ENCODE results near the gene VWA5B2.
A peak's percentile ranks its signal among the peaks of the same experiment; 100 is the strongest.

VWA5B2 gene

GRCh38 chr3:184227481-184227935 lies 1.9 kb upstream of the VWA5B2 start:
- DNase-seq, result peak; percentile 57

GRCh38 chr3:184228376-184229137 lies 828 bp upstream of the VWA5B2 start:
- DNase-seq, result no peak

- DNase-seq, result no peak
Measured at GRCh38 chr3:184230081-184230602, 757 bp downstream of the VWA5B2 start.

GRCh38 chr3:184230603-184231528 lies 1.5 kb downstream of the VWA5B2 start:
- DNase-seq, result no peak

- no peak for DNase-seq
Measured at GRCh38 chr3:184231671-184232070, 2.3 kb downstream of the VWA5B2 start.

- no peak for DNase-seq
Measured at GRCh38 chr3:184233127-184233843, 3.9 kb downstream of the VWA5B2 start.

- no peak for DNase-seq
Measured at GRCh38 chr3:184234224-184234623, 4.8 kb downstream of the VWA5B2 start.

- DNase-seq, result no peak
Measured at GRCh38 chr3:184234671-184235380, 5.4 kb downstream of the VWA5B2 start.

- DNase-seq, result no peak
Measured at GRCh38 chr3:184235381-184236032, 6.1 kb downstream of the VWA5B2 start.

GRCh38 chr3:184236033-184236410 lies 6.6 kb downstream of the VWA5B2 start:
- DNase-seq, result no peak

GRCh38 chr3:184236636-184237035 lies 7.3 kb downstream of the VWA5B2 start:
- no peak for DNase-seq

GRCh38 chr3:184237211-184237610 lies 7.8 kb downstream of the VWA5B2 start:
- no peak for DNase-seq

GRCh38 chr3:184237807-184238206 lies 8.4 kb downstream of the VWA5B2 start:
- no peak for DNase-seq

- no peak for DNase-seq
Measured at GRCh38 chr3:184238246-184238818, 8.9 kb downstream of the VWA5B2 start.

- no peak for DNase-seq
Measured at GRCh38 chr3:184239221-184239620, 9.8 kb downstream of the VWA5B2 start.

- DNase-seq, result no peak
Measured at GRCh38 chr3:184239708-184240107, 10.3 kb downstream of the VWA5B2 start.

- no peak for DNase-seq
Measured at GRCh38 chr3:184240384-184241140, 11.2 kb downstream of the VWA5B2 start.

GRCh38 chr3:184241141-184241446 lies 11.7 kb downstream of the VWA5B2 start:
- DNase-seq, result no peak

GRCh38 chr3:184241447-184242296 lies 12.3 kb downstream of the VWA5B2 start:
- no peak for DNase-seq

GRCh38 chr3:184242297-184242685 lies 12.9 kb downstream of the VWA5B2 start:
- no peak for DNase-seq

Data from suppressor macrophage treated with lipopolysaccharide for 4 hours (primary cell).